Measurements from ENCODE around the gene TMEM40.

- TF ChIP-seq CTCF (IDR thresholded peaks at IDR 0.05) (no peak), RAD21 (IDR thresholded peaks at IDR 0.05; ENCODE audit: low read length) (no peak), EP300 (IDR thresholded peaks at IDR 0.05; ENCODE audit: borderline replicate concordance in 1 of 2, low read depth in 1 of 2, low read length in 1 of 2) (no peak), SMC3 (IDR thresholded peaks at IDR 0.05; ENCODE audit: low read depth, low read length) (no peak), PBX3 (IDR thresholded peaks at IDR 0.05) (no peak), YY1 (IDR thresholded peaks at IDR 0.05; ENCODE audit: low read depth) (no peak), MAX (IDR thresholded peaks at IDR 0.05; ENCODE audit: low read depth) (no peak), USF2 (IDR thresholded peaks at IDR 0.05; ENCODE audit: borderline replicate concordance, low read depth, low read length) (no peak), MXI1 (IDR thresholded peaks at IDR 0.05; ENCODE audit: low read depth, low read length) (no peak), REST (IDR thresholded peaks at IDR 0.05; ENCODE audit: low read depth, low read length) (no peak), POLR2AphosphoS5 (IDR thresholded peaks at IDR 0.05; ENCODE audit: low read depth, low read length) (no peak), JUND (IDR thresholded peaks at IDR 0.05) (no peak), RCOR1 (IDR thresholded peaks at IDR 0.05; ENCODE audit: low read length) (no peak)
- TF ChIP-seq, protein P1, sequence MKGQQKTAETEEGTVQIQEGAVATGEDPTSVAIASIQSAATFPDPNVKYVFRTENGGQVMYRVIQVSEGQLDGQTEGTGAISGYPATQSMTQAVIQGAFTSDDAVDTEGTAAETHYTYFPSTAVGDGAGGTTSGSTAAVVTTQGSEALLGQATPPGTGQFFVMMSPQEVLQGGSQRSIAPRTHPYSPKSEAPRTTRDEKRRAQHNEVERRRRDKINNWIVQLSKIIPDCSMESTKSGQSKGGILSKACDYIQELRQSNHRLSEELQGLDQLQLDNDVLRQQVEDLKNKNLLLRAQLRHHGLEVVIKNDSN (IDR thresholded peaks at IDR 0.05; ENCODE audit: borderline replicate concordance, low read depth): no peak
These were observed 856 bp downstream of the TMEM40 start for GRCh38 chr3:12758025-12758781.

All from SK-N-SH (cell line).